ENCODE results near the gene SLMAP.
A peak's percentile ranks its signal among the peaks of the same experiment; 100 is the strongest.

SLMAP gene

GRCh38 chr3:57752307-57752706 is 3.8 kb upstream of the SLMAP start:
- no peak for DNase-seq (ENCODE audit: low read depth in 2 of 3, low spot score in 1 of 3)

- no peak for DNase-seq (ENCODE audit: low read depth in 2 of 3, low spot score in 1 of 3)
Measured at GRCh38 chr3:57753016-57753415, 3.1 kb upstream of the SLMAP start.

GRCh38 chr3:57755368-57755675 is 787 bp upstream of the SLMAP start:
- peak in 1 of 3 donors; percentile 5 for DNase-seq (ENCODE audit: low read depth in 2 of 3, low spot score in 1 of 3)

GRCh38 chr3:57756528-57757401 is 656 bp downstream of the SLMAP start:
- DNase-seq (ENCODE audit: low read depth in 2 of 3, low spot score in 1 of 3) = peak; percentile 14 to 35 (median 30)

- DNase-seq (ENCODE audit: low read depth in 2 of 3, low spot score in 1 of 3) = no peak
Measured at GRCh38 chr3:57757642-57758297, 1.7 kb downstream of the SLMAP start.

GRCh38 chr3:57758686-57759085 is 2.6 kb downstream of the SLMAP start:
- no peak for DNase-seq (ENCODE audit: low read depth in 2 of 3, low spot score in 1 of 3)

GRCh38 chr3:57764794-57765193 is 8.7 kb downstream of the SLMAP start:
- no peak for DNase-seq (ENCODE audit: low read depth in 2 of 3, low spot score in 1 of 3)

- no peak for DNase-seq (ENCODE audit: low read depth in 2 of 3, low spot score in 1 of 3)
Measured at GRCh38 chr3:57768595-57768994, 12.5 kb downstream of the SLMAP start.

GRCh38 chr3:57770009-57770827 is 14.1 kb downstream of the SLMAP start:
- no peak for DNase-seq (ENCODE audit: low read depth in 2 of 3, low spot score in 1 of 3)

- DNase-seq (ENCODE audit: low read depth in 2 of 3, low spot score in 1 of 3) = no peak
Measured at GRCh38 chr3:57772251-57772650, 16.1 kb downstream of the SLMAP start.

GRCh38 chr3:57777774-57778173 is 21.7 kb downstream of the SLMAP start:
- DNase-seq (ENCODE audit: low read depth in 2 of 3, low spot score in 1 of 3) = no peak

GRCh38 chr3:57778494-57778893 is 22.4 kb downstream of the SLMAP start:
- no peak for DNase-seq (ENCODE audit: low read depth in 2 of 3, low spot score in 1 of 3)

- no peak for DNase-seq (ENCODE audit: low read depth in 2 of 3, low spot score in 1 of 3)
Measured at GRCh38 chr3:57779666-57780065, 23.6 kb downstream of the SLMAP start.

- no peak for DNase-seq (ENCODE audit: low read depth in 2 of 3, low spot score in 1 of 3)
Measured at GRCh38 chr3:57783186-57784088, 27.3 kb downstream of the SLMAP start.

- no peak for DNase-seq (ENCODE audit: low read depth in 2 of 3, low spot score in 1 of 3)
Measured at GRCh38 chr3:57784089-57784735, 28.1 kb downstream of the SLMAP start.

- DNase-seq (ENCODE audit: low read depth in 2 of 3, low spot score in 1 of 3) = no peak
Measured at GRCh38 chr3:57785446-57785845, 29.3 kb downstream of the SLMAP start.

GRCh38 chr3:57787867-57788623 is 31.9 kb downstream of the SLMAP start:
- DNase-seq (ENCODE audit: low read depth in 2 of 3, low spot score in 1 of 3) = no peak

GRCh38 chr3:57788624-57789018 is 32.5 kb downstream of the SLMAP start:
- no peak for DNase-seq (ENCODE audit: low read depth in 2 of 3, low spot score in 1 of 3)

GRCh38 chr3:57791245-57791644 is 35.1 kb downstream of the SLMAP start:
- DNase-seq (ENCODE audit: low read depth in 2 of 3, low spot score in 1 of 3) = no peak

- no peak for DNase-seq (ENCODE audit: low read depth in 2 of 3, low spot score in 1 of 3)
Measured at GRCh38 chr3:57792198-57792597, 36.1 kb downstream of the SLMAP start.
